GM21390 (cell line): Measurements from ENCODE around the gene AKAP13.

Experiments used
- ATAC-seq: cut with Tn5 transposase; IDR thresholded peaks from one replicate; pipeline ENCODE4 v1.9.1; 2021; ENCODE audit not compliant: unreplicated experiment

AKAP13 gene

DNA sequence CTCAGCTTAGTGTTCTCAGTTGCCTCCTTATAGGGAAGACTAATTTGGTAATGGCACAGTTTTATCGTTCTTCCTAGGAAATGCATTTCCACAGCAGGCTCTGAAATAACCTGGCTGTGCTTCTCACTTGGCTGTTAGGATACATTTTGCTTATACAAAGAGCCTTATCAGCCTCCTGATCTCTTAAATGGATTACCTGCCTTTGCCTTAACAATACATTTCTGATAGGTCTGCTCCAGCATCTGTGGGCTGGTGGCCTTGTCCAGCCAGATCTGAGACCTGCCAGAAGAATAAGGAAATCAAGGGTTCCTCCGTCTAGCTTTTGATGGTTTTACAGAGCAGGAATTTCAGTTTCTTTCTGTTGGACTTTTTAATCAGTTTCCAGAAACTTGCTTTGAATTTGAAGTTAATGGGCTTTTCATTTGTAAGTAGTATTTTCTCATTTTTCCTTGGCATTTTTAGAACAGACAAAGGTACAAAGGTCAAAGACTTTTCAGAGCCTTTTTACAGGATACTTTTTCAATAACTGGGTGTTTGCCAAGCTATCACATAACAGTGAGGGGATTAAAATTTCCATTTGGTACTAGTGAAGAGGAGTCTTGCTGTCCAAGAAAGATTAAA, 116.3 kb downstream of the AKAP13 start:
- ATAC-seq, result no peak

GRCh38 chr15:85497172-85497569, 116.8 kb downstream of the AKAP13 start:
- ATAC-seq, result no peak

DNA sequence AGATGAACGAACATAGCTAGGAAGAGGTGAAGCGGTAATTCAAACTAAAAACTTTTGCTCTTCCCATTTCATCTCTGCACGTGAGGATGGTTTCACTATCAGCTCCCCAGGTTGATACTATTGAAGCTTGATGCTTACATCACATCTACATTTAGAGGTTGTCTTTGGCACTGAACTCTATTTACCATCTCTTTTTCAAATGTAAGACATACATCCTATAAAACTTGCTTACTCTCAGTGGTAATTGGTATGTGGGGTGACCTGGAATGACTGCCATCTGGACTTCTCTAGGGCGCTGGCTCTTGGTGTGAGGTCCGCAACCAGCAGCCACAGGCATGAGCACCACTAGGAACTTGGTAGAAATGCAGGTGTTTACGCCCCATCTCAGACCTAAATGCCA, 118.1 kb downstream of the AKAP13 start:
- ATAC-seq, result no peak

DNA sequence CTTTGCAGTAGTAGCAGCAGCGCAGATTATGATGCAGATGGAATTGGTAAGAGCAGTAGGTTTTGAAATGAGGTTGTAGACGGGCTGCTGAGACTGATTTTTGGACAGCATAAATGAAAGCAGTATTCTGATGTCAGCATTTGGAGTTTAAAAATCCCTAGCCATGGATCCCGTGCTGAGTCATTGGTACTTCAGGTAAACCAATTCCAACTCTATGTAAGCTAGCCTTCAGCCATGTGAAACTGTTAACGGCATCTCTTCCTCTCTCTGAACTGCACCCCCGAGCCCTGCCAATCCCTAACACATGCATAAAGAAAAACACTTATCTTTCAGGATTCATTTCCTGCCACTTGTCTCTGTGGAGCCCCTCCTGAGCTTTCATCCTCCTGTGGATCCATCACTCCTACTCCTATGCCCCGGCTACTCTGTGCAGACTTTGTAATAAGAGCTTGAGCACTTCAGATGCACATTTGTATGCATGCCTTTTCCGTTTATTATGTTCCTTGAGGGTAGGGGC, 119.0 kb downstream of the AKAP13 start:
- ATAC-seq, result no peak

DNA sequence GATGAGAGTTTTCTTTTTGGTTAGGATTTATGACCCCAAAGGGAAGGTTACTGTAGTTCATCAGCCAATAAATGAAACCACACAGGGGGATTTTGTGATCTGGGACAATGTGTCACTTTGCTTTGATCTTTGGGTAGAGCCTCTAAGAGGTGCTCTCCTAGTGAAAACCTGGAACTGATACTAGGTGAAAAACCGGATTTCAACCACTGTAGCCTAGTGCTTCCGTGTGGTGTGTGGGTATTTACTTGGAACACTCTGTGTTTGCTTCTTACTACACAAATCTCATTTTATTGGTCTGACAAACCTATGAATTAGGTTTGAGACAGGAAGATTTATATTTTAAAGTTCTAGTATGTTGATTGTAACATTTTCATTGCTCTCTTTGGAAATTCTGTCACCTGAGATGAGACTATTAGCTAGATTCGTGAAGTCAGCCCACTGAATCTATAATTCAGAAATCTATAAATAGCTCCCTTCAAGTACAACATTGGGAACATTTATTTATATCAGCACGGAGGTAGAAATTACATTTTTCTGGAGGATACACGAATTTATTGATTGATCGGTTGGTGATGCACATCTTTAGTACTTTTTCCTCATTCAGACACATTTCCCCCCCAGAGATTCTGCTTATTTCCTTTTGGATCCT, 119.8 kb downstream of the AKAP13 start:
- ATAC-seq, result no peak

DNA sequence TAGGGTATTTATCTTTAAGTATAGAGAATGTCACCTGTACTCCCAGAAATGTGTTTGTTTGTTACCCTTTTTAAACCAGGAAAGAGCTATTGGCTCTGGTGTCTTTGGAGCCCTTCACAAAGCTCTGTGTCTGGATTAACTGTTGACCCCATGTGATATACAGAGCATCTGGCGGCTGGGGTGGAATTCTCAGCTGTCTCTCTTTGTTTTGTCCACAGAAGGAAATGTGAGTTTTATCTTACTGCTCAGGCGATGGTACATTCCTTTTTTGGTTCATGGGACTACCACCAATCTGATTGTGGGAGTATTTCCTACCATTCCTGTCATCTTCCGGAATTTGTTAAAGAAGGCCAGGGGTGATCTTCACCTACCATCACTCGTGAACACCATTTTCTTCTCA, 120.3 kb downstream of the AKAP13 start:
- no peak for ATAC-seq

GRCh38 chr15:85501574-85501973, 121.2 kb downstream of the AKAP13 start:
- ATAC-seq, result no peak

DNA sequence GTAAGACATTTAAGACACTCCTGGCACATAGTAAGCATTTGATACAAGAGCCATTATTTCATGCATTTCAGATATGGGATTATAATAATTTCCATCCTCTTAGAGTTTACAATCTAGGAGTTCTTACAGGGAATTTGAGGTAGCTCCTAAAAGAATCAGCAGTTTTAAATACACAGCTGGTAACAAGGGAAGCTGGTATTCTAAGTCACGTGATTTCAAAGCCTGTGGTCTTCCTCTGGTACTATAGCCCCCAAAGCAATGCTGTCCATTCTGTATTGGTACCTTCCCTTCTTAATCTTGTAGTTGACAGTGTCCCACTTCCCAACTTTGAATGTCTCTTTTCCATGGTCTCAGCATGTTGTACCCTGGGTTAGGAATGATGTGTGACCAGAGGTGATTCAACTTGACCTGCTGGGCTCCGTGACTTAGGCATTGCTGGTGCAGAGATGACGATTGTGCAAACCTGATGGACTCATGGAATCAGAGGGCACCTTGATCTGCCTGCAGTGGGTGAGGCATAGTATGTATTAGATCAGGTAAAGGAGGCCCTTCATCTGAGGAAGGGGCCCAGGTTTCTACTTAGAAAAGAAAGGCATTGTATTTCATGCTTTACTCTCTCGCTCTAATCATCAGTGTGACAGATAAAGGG, 122.9 kb downstream of the AKAP13 start:
- ATAC-seq, result no peak

- ATAC-seq, result no peak
These were observed 124.6 kb downstream of the AKAP13 start for GRCh38 chr15:85504749-85505676.

DNA sequence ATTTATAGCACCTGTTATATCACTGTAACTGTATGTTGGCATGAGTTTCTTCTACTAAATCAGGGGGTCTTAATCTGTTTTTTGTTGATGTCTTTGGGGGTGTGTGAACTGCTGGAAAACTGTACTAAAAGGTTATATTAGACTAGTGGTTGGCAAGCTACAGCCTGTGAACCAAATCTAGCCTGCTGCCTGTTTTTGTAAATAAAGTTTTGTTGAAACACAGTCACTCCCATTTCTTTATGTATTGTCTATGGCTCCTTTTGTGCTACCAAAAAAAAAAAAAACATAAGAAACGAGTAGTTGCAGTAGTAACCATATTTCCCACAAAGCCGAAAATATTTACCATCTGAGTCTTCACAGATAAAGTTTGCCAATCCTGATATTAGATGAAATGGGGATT, 126.7 kb downstream of the AKAP13 start:
- no peak for ATAC-seq

- ATAC-seq, result no peak
These were observed 129.6 kb downstream of the AKAP13 start for GRCh38 chr15:85509973-85510372.

GRCh38 chr15:85514413-85514812, 134.0 kb downstream of the AKAP13 start:
- ATAC-seq, result no peak

DNA sequence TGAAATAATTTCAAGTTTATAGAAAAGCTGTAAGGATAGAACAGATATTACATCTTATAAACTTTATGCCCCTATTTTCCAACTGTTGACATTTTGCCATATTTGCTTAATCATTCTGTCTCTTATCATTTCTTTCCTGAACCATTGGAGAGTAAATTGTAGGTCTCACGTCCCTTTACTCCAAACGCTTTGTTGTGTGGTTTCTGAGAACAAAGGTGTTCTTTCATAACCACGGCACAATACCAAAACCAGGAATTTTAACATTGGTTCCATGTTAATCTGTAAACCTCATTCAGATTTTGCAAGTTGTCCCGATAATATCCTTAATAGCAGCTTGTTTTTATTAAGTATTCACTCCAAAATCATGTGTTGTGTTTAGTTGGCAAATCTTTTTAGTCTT, 134.8 kb downstream of the AKAP13 start:
- no peak for ATAC-seq

- ATAC-seq, result no peak
These were observed 136.7 kb downstream of the AKAP13 start for GRCh38 chr15:85517086-85517485.

DNA sequence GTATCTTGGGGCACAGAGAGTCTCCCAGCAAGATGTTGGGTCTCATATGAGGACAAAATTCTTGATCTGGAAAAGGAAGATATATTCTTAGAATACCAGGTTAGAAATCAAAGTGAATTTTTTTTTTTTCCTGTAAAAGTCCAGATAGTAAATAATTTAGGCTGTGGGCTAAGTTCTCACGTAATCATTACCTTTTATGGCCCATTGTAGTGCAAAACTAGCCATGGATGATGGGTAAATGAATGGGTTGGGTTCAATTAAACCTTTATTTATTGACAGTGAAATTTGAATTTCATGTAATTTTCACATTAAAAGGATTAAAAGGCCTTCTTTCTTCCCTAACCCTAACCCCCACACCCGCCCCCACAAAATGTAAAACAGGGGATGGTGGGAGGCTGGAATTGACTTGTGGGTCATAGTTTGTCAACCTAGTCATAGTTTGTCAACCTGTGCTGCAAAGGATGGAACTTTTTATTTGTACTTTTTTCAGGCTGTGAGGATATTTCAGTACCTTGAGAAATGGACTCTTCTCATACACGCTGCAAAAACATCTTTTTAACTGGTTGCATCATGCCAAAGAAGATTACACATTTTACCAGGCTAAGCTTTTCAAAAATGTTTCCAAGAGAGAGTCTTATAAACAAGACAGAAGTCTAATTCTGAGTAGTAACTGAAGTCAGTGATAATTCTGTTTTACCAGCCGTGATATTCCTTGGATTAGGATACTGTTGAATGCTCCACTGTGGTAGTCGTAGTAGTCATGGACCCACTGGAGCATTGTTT, 138.8 kb downstream of the AKAP13 start:
- no peak for ATAC-seq

GRCh38 chr15:85520650-85521049, 140.2 kb downstream of the AKAP13 start:
- ATAC-seq, result no peak

- ATAC-seq, result no peak
These were observed 143.1 kb downstream of the AKAP13 start for GRCh38 chr15:85523530-85523929.

DNA sequence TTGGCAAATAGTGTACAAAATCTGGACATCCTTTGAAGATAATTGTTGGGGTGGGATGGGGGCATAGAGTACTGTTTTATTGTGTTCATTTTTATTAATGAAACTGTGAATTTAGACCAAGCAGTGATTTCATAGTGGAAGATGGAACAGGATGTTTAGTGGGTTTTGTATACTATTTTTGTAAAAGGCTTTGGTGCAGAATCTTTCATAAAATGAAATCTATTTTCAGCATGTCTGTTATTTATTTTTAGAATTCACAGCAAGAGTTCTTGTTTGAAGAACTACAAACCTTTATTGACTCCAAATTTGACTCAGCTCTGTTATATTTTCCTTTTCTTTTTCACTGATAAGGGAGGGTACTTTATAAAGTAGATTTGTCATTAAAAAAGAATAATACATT, 145.4 kb downstream of the AKAP13 start:
- ATAC-seq, result peak; percentile 55

- ATAC-seq, result no peak
These were observed 147.5 kb downstream of the AKAP13 start for GRCh38 chr15:85527895-85528294.

GRCh38 chr15:85530079-85530478, 149.7 kb downstream of the AKAP13 start:
- ATAC-seq, result no peak
